GM19455 (cell line): Measurements from ENCODE around the gene CHEK1.

ENCODE experiments used
- ATAC-seq: cut with Tn5 transposase; IDR thresholded peaks from one replicate; pipeline ENCODE4 v1.9.1; 2021; ENCODE audit not compliant: unreplicated experiment

The CHEK1 gene

DNA sequence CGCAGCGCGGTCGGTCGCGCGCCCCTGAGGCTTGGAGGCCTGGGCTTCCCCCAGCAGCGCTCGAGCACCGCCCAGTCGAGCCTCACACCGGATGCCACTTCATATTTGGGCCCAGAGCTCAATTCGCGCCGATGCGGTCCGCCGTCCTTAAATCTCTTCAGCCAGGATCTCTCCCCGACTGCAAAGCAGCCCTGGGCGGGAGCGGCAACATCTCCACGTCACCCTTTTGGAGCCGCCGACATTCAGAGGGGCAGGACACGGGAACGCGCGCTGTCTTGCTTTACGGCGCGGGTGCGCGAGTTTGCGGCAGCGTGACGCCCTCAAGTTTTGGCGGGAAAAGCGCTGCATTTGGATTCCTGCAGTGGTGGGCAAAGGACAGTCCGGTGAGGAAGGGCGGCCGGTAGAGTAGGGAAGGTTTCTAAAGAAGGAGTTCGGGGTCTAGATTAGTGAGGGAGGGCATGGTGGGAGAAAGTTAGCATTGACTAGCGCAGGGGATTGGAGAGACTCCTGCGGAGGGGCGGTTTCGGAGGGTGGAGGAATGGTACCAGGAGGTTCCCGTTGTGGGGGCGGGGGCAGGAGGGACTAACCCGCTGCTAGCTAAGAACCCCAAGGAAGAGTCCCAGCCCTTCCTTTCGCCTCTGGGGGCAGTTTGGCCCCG lies 796 bp downstream of the CHEK1 start:
- peak; percentile 82 for ATAC-seq

DNA sequence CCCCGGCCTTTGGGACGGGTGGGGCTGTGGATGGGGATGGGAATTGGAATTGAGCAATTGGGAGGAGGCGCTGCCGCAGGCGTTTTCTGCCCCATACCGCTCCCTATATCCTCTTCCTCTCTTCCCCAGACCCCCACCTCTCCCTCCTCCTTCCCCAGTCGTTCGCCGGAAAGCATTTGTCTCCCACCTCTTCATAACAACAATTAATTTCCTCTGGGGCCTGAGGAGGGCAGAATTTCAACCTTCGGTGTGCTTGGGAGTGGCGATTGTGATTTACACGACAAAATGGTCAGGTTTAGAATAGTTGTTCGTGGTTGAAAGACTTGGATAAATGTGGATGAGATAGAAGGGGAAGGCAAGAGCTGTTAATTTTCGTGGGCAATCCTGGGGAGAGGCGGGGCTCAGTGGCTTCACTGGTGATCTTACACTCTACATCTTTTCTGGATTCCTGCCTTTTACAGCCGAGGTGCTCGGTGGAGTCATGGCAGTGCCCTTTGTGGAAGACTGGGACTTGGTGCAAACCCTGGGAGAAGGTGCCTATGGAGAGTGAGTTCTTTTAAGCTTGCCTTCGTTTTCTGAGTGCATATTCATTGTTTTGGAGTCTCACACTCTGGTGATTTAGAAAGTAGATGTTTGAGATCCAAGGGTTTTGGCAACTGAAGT lies 1.5 kb downstream of the CHEK1 start:
- peak; percentile 20 for ATAC-seq

DNA sequence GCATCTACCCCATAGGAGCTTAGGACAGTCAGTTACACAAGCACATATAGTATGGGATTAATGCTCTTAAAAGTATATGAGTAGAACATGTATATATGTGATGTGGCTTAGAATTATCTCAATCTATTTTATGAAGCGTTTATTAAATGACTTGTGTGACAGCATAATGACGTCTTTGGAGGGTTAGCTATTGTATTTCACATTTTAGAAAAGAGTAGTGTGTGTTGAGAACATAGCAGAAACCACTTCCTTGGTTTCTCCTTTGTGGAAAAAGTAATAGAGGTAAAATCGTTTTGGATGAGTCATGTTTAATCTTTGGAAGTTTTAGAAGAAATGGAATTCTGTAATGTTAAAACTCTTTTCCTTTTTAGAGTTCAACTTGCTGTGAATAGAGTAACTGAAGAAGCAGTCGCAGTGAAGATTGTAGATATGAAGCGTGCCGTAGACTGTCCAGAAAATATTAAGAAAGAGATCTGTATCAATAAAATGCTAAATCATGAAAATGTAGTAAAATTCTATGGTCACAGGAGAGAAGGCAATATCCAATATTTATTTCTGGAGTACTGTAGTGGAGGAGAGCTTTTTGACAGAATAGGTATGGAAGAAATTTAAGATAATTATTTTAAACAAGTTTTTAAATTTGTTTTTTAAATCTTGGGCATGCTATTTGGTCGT lies 2.4 kb downstream of the CHEK1 start:
- ATAC-seq: no peak

DNA sequence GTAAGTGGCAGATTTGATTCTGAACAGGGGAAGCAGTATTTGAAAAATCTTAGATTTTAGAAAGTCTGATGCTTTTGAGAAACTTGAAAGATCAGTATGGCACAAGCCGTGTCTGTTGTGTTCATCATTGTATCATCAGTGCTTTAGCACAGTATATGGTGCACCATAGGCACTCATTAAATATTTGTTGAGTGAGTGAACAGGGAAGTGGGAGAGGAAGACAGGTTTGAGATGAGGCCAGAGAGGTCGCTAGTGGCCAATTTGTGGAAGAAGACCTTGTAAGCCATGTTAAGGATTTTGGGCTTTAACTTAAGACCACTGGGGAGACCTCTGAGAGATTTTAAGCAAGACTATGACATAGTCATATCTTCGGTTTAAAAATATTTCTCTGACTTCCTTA lies 12.9 kb downstream of the CHEK1 start:
- ATAC-seq: no peak

DNA sequence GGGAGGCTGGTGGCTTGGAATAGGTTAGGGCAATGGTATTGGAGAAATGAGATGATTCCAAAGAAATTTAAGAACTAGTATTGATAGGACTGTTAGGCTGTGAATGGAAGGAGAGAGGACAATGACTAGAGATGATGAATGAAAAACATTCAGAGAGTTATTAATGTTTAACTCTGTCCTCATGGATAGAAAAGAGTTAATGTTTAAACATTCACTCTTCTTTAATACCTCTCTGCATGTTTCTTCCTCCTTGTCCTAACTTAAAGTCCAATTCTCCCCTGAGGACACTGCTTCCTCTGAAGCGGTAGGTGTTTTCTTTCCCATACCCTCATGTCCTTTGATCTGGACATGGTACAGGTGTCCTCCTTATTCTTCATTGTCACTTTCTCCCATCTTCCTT lies 13.4 kb downstream of the CHEK1 start:
- no peak for ATAC-seq

DNA sequence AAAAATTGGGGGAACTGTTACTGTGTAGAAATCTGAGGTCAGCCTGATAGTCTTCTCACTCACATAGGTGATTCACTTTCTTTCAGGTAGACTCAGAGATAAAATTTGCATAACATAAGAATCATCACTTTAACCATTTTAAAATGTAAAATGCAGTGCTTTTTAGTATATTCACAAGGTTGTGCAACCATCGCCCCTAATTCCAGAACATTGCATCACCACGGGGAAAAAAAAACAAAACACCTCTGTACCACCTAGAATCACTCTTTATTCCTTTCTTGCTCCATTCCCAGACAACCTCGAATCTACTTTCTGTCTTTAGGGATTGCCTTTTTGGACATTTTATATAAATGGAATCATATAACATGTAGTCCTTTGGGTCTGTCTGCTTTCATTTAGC lies 20.9 kb downstream of the CHEK1 start:
- ATAC-seq: no peak

DNA sequence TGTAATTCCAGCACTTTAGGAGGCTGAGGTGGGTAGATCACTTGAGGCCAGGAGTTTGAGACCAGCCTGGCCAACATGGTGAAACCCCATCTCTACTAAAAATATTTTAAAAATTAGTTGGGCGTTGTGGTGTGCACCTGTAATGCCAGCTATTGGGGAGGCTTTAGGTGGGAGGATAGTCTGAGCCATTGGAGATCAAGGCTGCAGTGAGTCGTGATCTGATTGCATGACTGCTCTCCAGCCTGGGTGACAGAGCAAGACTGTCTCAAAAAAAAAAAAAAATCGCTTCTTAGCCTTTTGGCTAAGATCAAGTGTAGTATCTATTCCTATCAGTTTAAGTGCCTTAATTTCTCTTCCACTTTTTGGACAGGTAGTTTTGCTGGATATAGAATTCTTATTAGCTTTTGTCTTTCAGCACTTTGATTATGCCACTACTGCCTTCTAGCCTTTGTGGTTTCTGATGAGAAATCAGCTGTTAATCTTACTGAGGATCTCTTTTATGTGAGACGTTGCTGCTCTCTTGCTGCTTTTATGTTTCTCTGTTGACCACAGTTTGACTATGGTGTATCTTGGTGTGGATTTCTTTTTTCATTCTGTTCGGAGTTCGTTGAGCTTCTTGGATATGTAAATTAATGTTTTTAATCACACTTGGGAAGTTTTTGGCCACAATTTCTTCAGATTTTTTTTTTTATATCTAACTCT lies 24.7 kb downstream of the CHEK1 start:
- ATAC-seq: no peak

DNA sequence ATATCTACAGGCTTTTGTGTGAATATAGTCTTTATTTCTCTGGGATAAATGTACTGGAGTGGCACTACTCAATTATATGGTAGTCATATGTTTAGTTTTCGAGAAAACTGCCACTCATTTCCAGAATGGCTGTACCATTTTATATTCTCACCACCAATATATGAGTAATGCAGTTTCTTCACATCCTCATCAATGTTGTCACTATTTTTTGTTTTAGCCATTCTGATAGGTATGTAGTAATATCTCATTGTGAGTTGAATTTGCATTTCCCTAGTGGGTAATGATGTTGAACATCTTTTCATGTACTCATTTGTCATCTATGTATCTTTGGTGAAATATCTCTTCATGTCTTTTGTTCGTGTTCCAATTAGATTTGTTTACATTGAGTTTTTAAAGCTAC lies 37.7 kb downstream of the CHEK1 start:
- ATAC-seq: no peak

DNA sequence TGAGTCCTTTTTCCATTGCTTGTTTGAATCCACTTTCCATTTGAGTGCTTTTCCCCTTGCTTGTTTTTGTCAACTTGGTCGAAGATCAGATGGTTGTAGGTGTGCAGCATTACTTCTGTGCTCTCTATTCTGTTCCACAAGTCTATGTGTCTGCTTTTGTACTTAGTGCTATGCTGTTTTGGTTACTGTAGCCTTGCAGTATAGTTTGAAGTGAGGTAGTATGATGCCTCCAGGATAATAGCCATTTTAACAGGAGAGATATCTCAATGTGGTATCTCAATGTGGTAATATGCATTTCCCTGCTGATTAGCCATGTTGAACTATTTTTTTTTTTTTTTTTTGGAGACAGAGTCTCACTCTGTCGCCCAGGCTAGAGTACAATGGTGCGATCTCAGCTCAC lies 38.9 kb downstream of the CHEK1 start:
- ATAC-seq: no peak

DNA sequence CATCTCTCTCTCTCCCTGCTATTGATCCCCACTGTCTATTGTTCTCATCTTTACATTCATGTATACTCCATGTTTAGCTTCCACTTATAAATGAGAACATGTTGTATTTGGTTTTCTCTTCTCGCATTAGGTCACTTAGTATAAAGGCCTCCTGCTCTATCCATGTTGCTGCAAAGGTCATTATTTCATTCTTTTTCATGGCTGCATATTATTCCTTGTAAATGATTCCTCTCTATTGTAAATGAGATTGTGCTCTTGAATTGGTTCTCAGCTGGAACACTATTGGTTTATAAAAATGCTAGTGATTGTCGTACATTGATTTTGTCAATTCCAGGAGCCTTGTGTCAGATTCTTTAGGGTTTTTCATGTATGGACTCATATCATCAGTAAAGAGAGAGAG lies 42.2 kb downstream of the CHEK1 start:
- no peak for ATAC-seq

DNA sequence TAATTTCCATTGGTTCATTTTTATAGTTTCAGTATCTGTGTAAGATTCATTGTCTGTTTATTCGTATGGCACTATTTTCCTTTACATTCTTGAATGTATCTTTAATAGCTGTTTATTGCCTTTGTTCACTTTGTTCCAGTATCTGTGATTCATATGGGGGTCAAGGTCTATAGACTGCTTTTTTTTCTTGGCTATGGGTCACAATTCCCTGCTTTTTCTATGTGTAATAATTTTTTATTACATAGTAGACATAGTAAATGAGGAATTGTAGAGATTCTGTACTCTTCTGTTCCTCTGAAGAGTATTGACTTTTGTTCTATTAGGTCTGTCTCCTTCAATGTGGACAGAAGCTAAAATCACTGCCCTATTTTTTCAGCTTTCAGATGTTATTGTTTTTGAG lies 45.2 kb downstream of the CHEK1 start:
- ATAC-seq: no peak

DNA sequence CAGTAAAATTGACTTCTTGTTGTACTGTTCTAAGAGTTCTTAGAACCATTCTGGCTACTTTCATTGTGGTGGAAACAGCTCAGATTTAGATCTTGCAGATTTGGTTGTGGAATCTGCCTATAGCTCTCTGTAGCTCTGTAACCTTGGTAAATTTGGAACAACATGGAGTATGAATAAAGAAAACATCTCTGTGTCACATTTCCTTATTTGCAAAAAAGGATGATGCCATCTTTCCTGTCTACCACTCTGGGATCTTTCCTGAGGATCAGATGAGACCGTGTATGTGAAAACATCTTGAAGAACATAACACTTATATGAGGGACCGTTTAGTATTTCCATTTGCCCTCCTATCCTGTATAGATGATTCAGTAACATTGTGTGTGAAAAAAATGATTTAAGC lies 46.6 kb downstream of the CHEK1 start:
- ATAC-seq: no peak

DNA sequence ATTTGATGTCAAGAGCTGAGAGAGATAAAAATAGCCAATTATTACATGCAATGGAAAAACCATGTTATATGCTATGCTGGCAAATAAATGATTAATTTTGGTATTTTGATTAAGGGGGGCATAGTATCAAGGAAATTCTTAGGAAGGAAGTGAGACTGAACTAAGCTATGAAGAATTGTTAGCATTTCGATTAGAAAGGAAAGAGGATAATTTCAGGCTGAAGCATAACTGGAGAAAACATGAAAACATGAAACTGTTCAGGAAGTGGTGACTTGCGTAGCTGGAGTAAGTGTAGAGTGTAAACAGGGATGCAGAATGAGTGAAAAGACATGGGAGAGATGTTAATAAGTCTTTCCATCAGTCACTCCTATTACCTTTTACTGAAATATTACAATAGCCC lies 49.2 kb downstream of the CHEK1 start:
- ATAC-seq: no peak

DNA sequence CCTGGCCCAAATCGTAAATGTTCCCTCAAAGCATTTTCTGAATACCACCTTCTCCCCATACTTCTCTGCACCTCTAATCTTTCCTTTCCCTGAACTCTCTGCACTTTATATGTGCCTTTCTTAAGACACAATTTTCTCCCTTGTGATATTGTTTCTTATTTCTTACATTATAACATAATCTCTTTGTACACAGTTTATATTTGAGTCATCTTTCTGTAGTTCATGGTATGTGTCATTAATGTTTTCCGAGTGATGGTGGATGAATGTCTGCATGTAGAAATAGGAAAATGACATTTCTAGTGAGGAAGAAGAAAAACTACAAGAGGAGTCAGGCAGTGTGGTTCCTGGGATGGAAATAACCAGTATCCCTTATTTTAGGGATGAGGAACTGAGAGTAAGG lies 50.2 kb downstream of the CHEK1 start:
- ATAC-seq: no peak

DNA sequence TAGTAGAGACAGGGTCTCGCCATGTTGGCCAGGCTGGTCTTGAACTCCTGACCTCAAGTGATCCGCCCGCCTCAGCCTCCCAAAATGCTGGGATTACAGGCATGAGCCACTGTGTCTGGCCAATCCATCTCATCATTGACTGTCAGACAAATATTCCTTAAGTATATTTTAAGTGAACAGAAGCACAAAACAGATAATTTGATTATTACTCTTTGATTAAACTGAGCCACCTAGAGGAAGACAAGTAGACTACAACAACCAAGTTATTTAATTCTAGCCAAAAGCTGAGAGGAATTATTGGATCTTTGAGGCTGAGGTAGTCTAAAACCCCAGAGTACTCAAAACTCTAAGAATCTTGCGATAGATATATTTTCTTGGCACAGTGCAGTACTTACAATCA lies 54.4 kb downstream of the CHEK1 start:
- no peak for ATAC-seq

DNA sequence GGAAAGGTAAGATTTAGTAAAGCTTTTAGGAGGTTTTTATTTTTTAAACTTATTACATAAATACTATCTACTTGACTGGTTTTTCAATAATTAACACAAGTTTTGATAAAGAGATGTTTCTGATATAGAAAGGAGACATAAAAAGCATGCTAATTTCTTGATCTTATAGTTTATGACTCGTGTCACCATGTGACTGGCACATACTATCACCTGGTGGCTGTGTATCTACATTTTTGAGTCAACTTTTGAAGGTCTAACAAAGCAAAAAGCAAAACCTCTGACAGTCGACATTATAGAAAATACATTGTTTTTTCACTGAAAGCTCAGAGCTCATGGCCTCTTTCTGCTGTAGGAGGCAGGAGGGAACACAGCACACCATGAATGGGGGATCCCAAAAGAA lies 54.9 kb downstream of the CHEK1 start:
- ATAC-seq: no peak

DNA sequence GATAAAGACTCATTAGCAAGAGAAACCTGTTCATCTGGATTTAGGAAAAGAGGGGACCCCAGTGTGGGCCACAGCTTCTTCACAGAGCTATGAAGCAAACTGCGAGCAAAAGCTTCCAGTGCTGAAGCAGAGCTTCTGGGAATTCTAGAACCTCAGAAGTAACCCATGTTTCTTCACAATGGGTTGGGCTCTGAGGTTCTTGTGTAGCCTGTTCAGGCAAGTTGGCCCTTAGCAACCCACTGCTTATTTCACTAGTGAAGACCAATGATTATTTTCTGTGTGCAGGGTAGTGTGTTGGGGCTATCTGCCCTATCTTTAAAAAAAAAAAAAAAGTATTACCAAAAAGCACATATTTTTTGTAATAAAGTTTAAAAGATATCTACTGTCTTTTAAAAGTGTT lies 55.8 kb downstream of the CHEK1 start, which contains the start of gene ACRV1:
Gene ACRV1, minus strand, starts transcription at position 101 of the 400 bp plus-strand sequence. Its CDS starts 67 bp downstream, at position 34.
- no peak for ATAC-seq

DNA sequence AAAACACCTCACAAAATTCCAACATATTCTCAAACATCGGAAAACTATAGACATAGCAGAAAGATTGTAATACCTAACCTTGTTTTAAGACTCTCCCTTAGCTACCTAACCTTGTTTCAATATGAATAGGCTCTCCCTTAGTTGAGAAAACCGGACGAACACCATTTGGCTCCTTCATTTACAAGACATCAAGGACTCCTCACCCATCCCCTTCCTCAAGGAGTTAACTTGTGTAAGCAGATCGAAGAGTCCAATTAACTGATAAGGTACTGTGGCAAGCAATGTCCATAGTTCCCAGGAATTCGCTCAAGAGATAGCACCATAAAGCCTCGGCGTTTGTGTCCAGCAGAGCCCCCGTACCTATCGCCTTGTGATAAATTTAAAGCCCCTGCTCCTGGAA lies 60.3 kb downstream of the CHEK1 start:
- no peak for ATAC-seq

DNA sequence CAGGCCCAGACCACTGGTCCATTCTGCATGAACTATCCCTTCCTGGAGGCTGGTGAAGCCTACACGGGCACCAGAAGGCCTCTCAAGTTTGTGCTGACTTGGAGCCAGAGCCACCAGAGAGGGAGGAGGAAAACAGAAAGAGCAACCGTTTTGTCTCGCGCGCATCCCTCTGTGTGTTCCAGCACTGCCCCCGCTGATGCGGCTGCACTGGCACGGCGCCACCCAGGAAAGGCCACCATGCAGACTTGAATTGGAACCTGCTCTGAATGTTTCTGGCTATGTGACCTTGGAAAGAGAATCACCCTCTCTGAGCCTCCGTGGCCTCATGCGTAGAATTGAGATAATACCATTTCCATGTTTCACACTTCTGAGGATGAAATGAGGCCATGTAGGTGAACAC lies 63.1 kb downstream of the CHEK1 start:
- no peak for ATAC-seq

DNA sequence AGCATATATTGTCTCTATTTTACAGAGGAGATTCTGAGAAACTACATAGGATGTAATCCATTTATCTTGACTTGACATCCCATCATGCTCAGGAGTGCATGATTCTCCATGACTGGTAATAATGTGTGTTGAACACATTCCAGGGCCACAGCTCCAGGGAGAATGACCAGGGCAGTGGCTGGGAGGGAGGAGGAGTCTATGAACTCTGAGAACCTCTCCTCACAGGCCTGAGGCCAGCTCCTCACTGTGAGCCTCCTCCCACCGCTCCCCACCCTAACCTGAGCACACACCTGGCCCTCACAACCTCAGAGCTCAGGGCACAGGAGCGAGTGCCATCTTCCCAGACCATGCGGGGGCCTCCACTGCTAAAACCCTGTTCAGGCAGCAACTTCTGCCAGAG lies 63.7 kb downstream of the CHEK1 start:
- ATAC-seq: no peak

DNA sequence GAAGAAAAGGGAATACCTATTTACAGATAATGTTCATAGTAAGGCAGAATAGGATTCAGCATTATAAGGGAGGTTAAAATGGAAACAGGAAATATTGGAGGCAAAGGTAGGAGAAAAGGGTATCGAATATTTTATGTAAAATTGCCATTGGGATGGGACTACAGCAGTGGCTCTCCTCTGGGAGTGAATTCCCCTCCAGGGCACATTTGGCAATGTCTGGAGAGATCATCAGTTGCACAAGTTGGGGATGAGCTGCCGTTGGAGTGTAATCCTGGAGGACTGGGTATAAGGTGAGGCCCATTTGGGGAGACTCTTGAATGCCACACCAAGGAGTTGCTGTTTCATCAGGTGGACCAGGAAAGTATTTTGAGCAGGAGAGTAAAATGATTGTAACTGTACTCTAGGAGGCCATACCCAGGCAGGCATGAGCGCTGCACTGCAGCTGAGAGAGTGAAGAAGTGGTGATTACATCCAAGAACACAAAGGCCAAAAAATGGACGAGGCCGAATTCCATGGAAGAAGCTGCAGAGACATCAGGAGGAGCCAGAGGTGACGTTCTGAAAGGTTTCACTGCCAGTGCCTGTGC lies 64.4 kb downstream of the CHEK1 start:
- no peak for ATAC-seq
